Fibroblast of skin of scalp (primary cell): Measurements from ENCODE around the gene ZC3H8.

Source experiments
- DNase-seq: peaks from one replicate; pipeline ENCODE4 v3.0.0-alpha.2; 2013

ZC3H8 gene

GRCh38 chr2:112195167-112195766 lies 59.6 kb downstream of the ZC3H8 start:
- DNase-seq: no peak

- DNase-seq: no peak
Measured at GRCh38 chr2:112194482-112194881, 60.4 kb downstream of the ZC3H8 start.

- DNase-seq: no peak
Measured at GRCh38 chr2:112194028-112194427, 60.8 kb downstream of the ZC3H8 start.

- DNase-seq: no peak
Measured at GRCh38 chr2:112189001-112189556, 65.8 kb downstream of the ZC3H8 start.

GRCh38 chr2:112187805-112188596 lies 66.8 kb downstream of the ZC3H8 start:
- no peak for DNase-seq

- no peak for DNase-seq
Measured at GRCh38 chr2:112187046-112187715, 67.7 kb downstream of the ZC3H8 start.

GRCh38 chr2:112185131-112185530 lies 69.7 kb downstream of the ZC3H8 start:
- DNase-seq: no peak

GRCh38 chr2:112184121-112184520 lies 70.7 kb downstream of the ZC3H8 start:
- DNase-seq: no peak

- DNase-seq: no peak
Measured at GRCh38 chr2:112183327-112184025, 71.4 kb downstream of the ZC3H8 start.

- DNase-seq: no peak
Measured at GRCh38 chr2:112182581-112183034, 72.2 kb downstream of the ZC3H8 start.

GRCh38 chr2:112181571-112182290 lies 73.1 kb downstream of the ZC3H8 start:
- no peak for DNase-seq

- no peak for DNase-seq
Measured at GRCh38 chr2:112175958-112176573, 78.8 kb downstream of the ZC3H8 start.

- no peak for DNase-seq
Measured at GRCh38 chr2:112175333-112175732, 79.5 kb downstream of the ZC3H8 start.

- DNase-seq: no peak
Measured at GRCh38 chr2:112174383-112174782, 80.5 kb downstream of the ZC3H8 start.

GRCh38 chr2:112173646-112174319 lies 81.1 kb downstream of the ZC3H8 start:
- no peak for DNase-seq

GRCh38 chr2:112170495-112170894 lies 84.3 kb downstream of the ZC3H8 start:
- DNase-seq: no peak

GRCh38 chr2:112168422-112169124 lies 86.3 kb downstream of the ZC3H8 start:
- DNase-seq: peak; percentile 44

- DNase-seq: no peak
Measured at GRCh38 chr2:112166806-112167499, 87.9 kb downstream of the ZC3H8 start.

- no peak for DNase-seq
Measured at GRCh38 chr2:112165296-112165695, 89.5 kb downstream of the ZC3H8 start.

- no peak for DNase-seq
Measured at GRCh38 chr2:112164876-112165275, 90.0 kb downstream of the ZC3H8 start.
